GM12864 (cell line): Measurements from ENCODE around the gene CORO7.

Source experiments
- DNase-seq: peaks from one replicate; pipeline ENCODE4 v3.0.0-alpha.2; 2011; ENCODE audit warnings: low read depth
- H3K4me3 ChIP-seq: 2 replicates; pipeline ENCODE4 v1.5.1; 2011; ENCODE audit warnings: mild to moderate bottlenecking, low read depth, low read length, control low read depth
- CTCF ChIP-seq: IDR thresholded peaks from 2 replicates; pipeline ENCODE4 v1.5.1; 2011; ENCODE audit warnings: low read depth, mild to moderate bottlenecking, moderate library complexity, low read length, control low read depth, inconsistent platforms; ENCODE audit errors: missing control alignments

CORO7 gene

GRCh38 chr16:4386451-4386805 lies 30.0 kb downstream of the CORO7 start:
- no peak for DNase-seq

GRCh38 chr16:4385789-4386450 lies 30.5 kb downstream of the CORO7 start:
- no peak overlapping the region for H3K4me3 ChIP-seq
- TF ChIP-seq CTCF, result no peak
- DNase-seq, result no peak

More at GRCh38 chr16:4386451-4386805, 30.0 kb downstream of the CORO7 start:
- H3K4me3 ChIP-seq, result no peak overlapping the region
- no peak for TF ChIP-seq CTCF

- no peak for TF ChIP-seq CTCF
- H3K4me3 ChIP-seq, result no peak overlapping the region
- DNase-seq, result no peak
Measured at GRCh38 chr16:4385066-4385788, 31.2 kb downstream of the CORO7 start.

GRCh38 chr16:4384509-4384942 lies 31.9 kb downstream of the CORO7 start:
- DNase-seq, result no peak
- no peak for TF ChIP-seq CTCF
- no peak overlapping the region for H3K4me3 ChIP-seq

GRCh38 chr16:4383591-4384444 lies 32.6 kb downstream of the CORO7 start:
- DNase-seq, result no peak
- no peak overlapping the region for H3K4me3 ChIP-seq
- no peak for TF ChIP-seq CTCF

GRCh38 chr16:4382795-4383357 lies 33.5 kb downstream of the CORO7 start:
- DNase-seq, result no peak
- no peak overlapping the region for H3K4me3 ChIP-seq
- TF ChIP-seq CTCF, result no peak
